GM19395 (cell line): ENCODE results near the gene RAET1L.
"Not testable (repeated sequence)": the region's sequence is repeated elsewhere in the genome, so short reads cannot be mapped to it uniquely, and the experiment has no call there.

ENCODE experiments used
- ATAC-seq: cut with Tn5 transposase; IDR thresholded peaks from one replicate; pipeline ENCODE4 v1.9.1; 2021; ENCODE audit warnings: mild to moderate bottlenecking, moderate library complexity; ENCODE audit not compliant: unreplicated experiment

The RAET1L gene

GRCh38 chr6:150046943-150047342 is 21.6 kb upstream of the RAET1L start:
- ATAC-seq = no peak

DNA sequence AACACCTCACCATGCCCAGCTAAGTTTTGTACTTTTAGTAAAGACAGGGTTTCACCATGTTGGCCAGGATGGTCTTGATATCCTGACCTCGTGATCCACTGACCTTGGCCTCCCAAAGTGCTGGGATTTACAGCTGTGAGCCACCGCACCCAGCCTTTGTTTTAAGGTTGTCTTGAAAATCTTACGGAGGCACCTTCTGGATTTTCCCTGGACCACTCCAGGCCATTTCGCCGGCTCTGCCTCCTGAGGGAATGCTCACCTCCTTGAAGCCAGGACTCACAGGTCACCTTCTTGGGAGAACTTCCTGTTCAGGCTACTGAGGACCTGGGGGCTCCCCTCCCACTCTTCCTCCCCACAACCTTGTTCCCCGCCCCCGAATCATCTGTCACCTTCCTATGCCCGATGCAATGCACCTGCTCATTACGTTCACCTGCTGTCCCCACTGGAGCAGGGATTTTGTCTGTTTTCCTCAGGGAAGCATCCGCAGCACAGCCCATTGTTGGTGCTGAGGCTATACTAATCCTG is 19.4 kb upstream of the RAET1L start:
- no peak for ATAC-seq

GRCh38 chr6:150043501-150044412 is 18.4 kb upstream of the RAET1L start:
- ATAC-seq = no peak

GRCh38 chr6:150043096-150043495 is 17.8 kb upstream of the RAET1L start:
- no peak for ATAC-seq

DNA sequence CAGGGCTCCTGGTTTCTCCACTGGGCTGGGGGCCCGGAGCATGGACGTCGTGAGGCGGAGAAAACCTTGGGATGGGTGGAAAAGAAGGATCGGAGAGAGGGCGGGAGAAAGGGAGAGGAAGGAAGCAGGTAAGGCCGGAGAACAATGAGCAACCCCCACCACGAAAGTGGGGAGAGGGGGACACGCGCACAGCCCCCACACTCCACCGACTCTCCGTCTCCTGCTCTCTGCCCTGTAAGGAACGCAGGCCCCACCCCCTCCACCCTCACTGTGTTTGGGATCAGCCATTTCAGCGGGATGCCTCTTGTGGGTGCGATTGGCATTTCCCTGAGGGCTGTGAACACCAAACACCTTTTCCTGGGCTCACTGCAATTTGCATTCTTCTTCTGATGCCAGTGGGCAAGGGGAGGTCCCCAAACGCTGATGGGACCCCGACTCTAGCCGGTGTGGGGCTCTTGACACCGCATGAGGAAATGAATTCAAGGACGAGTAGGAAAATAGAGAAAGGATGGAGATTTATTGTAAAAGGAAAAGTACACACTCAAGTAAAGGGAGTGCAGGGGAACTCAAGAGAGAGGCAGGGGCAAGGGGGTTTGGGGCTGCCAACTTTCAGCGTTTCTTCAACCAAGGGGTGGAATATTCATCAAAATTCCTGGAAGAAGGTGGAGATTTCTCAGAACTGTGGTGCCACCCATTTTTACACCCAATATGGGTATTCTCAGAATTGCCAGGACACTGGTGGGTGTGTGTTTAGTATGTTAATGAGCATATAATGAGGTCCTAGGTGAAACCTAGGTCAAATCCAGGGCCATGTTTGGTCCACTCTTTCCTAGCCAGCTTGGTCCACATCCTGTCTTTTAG is 13.1 kb upstream of the RAET1L start:
- no peak for ATAC-seq

GRCh38 chr6:150037526-150038201 is 12.3 kb upstream of the RAET1L start:
- ATAC-seq = no peak

GRCh38 chr6:150036081-150036480 is 10.7 kb upstream of the RAET1L start:
- no peak for ATAC-seq

- ATAC-seq = no peak
Observed at GRCh38 chr6:150033207-150033771, 8.0 kb upstream of the RAET1L start.

DNA sequence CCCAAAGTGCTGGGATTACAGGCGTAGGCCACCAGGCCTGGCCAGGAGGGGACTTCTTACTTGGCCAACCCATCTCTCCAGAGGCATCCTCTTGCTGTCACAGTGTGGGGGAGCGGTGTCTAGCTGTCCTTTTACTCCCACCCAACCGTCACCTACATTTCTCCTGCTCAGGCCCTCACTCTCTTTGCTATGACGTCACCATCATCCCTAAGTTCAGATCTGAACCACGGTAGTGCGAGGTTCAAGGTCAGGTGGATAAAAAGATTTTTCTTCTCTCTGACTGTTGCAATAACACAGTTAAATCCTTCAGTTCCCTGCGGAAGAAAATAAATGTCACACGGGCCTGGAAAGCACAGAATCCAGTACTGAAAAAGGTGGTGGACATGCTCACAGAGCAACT is 7.3 kb upstream of the RAET1L start:
- no peak for ATAC-seq

DNA sequence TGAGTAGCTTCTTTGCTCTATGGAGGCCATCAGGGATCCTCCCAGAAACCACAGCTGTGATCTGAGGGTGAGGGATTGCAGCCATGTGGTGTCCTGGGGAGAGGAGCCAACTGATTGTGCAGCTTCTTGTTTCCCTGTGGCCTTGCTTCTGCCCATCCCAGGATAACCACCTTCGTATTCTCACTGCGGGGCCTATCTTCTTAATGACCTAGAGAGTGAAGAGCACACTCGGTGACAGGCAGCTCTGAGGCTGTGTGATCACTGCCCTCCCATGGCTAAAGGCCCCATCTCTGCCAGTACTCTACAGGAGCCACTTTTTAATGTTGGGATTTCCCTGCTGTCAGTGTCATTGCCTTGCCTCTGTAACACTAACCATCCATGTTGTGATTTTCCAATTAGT is 5.3 kb upstream of the RAET1L start:
- no peak for ATAC-seq

- no peak for ATAC-seq
Observed at GRCh38 chr6:150029749-150030148, 4.4 kb upstream of the RAET1L start.

- ATAC-seq = no peak
Observed at GRCh38 chr6:150029276-150029675, 3.9 kb upstream of the RAET1L start.

DNA sequence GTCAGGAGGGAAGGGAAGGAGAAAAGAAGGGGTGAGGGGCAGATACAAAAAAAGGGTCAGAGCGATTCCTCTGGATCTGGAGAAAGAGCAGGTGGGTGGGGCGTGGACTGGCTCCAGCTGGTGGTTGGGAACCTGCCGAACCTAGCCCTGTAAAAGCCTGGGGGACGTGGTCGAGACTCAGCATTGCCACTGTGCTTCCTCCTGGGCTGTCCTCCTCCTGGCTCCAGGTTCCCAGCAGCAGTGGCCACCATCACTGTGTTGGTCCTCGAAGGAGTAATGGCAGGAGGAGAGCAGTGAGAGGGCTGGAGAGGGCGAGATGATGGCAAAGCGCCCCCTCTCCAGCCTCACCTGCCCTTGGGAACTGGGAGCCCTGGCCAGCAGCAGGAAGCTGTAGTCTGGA is 3.5 kb upstream of the RAET1L start:
- ATAC-seq = no peak

DNA sequence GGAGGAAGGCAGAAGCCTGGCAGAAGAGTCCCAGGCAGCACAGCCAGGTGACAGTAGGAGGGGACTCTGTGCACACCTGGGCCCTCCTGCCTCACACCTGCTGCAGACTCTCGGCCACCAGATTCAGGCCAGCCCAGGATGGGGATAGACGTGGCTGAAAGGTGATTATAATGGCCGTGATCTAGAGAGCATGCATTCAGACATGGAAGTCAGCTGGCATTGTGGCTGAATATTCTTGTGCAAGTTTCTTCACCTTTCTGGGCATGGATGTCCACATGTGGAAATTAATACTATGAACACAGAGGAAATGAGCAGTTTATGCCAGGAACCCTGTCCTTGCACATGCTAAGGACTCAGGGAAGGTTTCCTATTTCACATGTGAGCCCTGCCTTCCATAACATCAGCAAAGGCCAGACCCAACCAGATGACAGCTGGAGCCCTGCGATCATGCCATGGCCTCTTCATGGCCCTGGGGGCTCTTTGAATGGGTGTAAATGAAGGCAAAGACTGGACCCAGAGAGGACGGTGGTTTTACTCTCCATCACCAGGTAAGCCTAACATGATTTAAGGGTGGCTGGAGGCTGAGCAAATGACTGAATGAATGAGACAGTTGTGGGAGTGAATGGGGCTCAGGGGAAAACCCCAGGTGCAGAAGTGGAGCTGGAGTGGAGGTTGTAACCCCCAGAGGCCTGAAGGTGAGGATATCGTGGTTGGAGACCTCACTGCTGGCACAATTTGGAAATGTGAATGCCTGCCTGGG is 2.7 kb upstream of the RAET1L start:
- no peak for ATAC-seq

- no peak for ATAC-seq
Observed at GRCh38 chr6:150026976-150027805, 1.9 kb upstream of the RAET1L start.

- no peak for ATAC-seq
Observed at GRCh38 chr6:150024646-150025155, 631 bp downstream of the RAET1L start.

GRCh38 chr6:150024021-150024420 is 1.3 kb downstream of the RAET1L start:
- not testable (repeated sequence) for ATAC-seq

GRCh38 chr6:150021870-150022269 is 3.5 kb downstream of the RAET1L start:
- not testable (repeated sequence) for ATAC-seq
